ENCODE measurements around the gene METTL21A.

METTL21A gene

GRCh38 chr2:207565736-207566500 is 59.3 kb downstream of the METTL21A start:
- H3K9ac ChIP-seq (ENCODE audit: low read depth in 1 of 2, low read length in 2 of 2) = no peak overlapping the region
- H3K36me3 ChIP-seq (ENCODE audit: control insufficient read depth in 2 of 2, insufficient read depth in 2 of 2, low read length in 2 of 2) = peaks cover 20 to 25% of the 10 kb centered on the region in 2 donors
- H3K9me3 ChIP-seq (ENCODE audit: control insufficient read depth in 2 of 2, low read length in 2 of 2) = no peaks in the 10 kb centered on the region
- H3K4me3 ChIP-seq (ENCODE audit: low read length in 2 of 2) = no peak overlapping the region
- H3K4me1 ChIP-seq (ENCODE audit: control insufficient read depth in 2 of 2, insufficient read depth in 2 of 2, low read length in 2 of 2) = no peaks in the 10 kb centered on the region
- H3K27ac ChIP-seq (ENCODE audit: low read depth in 2 of 2, low read length in 2 of 2) = no peak overlapping the region
- no peaks in the 10 kb centered on the region for H3K27me3 ChIP-seq (ENCODE audit: control insufficient read depth in 2 of 2, insufficient read depth in 2 of 2, low read length in 2 of 2)
